ENCODE measurements around the gene CBFB. TPM values are rescaled to one million over a fixed set of nuclear protein-coding genes. Genes with fewer than 3 reads are reported as not detected.

The CBFB gene
- total and polyA plus RNA-seq, 2 of the 13 experiments (the other 11 are each of a cell fraction or from before 2014, with no cell fraction given) = 22.1 to 70.8 TPM

DNA sequence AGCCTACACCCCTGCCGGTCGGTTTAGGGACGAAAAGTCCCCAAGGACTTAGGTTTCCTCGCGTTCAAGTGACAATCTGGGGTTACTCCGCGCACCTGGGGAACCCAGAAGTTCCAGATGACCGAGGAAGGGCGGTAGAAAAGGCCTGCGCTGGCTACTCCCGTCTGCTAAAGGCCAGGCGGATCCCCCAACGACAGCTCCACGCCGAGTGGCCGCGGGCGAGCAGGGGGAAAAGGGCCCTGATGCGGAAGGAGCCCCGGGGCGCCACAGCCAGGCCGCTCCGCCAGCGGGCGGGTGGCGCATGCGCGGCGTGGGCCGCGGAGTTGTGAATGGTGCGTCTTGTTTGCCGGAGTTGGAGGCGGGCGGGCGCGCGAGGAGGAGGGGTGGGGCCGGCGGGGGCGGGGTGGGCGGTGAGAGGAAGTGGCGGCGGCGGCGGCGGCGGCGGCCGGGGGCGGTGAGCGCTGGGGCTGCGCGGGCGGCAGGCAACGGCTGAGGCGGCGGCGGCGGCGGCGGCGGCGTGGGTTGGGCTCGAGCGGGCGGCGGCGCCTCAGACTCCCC lies at the start of gene CBFB (continued):
- TF ChIP-seq ELK4 (CRISPR knock-in tag; IDR thresholded peaks at IDR 0.05; ENCODE audit: borderline replicate concordance) (no peak), ZNF441 (CRISPR knock-in tag; IDR thresholded peaks at IDR 0.05; ENCODE audit: borderline replicate concordance) (peak; percentile 60; the same call in 1 of the 2 replicates), ZNF17 (CRISPR knock-in tag; IDR thresholded peaks at IDR 0.05) (no peak), HOXA5 (CRISPR knock-in tag; IDR thresholded peaks at IDR 0.05) (peak; percentile 95), ZNF232 (CRISPR knock-in tag; IDR thresholded peaks at IDR 0.05; ENCODE audit: borderline replicate concordance) (peak; percentile 80; the same call in 1 of the 2 replicates), KLF6 (CRISPR knock-in tag; IDR thresholded peaks at IDR 0.05) (peak; percentile 67; the same call in 1 of the 2 replicates), CEBPG (CRISPR knock-in tag; IDR thresholded peaks at IDR 0.05) (no peak; the same call in 1 of the 2 replicates), RXRA (CRISPR knock-in tag; IDR thresholded peaks at IDR 0.05) (peak; percentile 73; the same call in 1 of the 2 replicates), KLF16 (CRISPR knock-in tag; IDR thresholded peaks at IDR 0.05) (peak in 1 of 2 experiments; percentile 90; a peak in 2 of 4 replicates), KMT2B (CRISPR knock-in tag; IDR thresholded peaks at IDR 0.05) (peak; percentile 71; the same call in 1 of the 2 replicates), RFX3 (CRISPR knock-in tag; IDR thresholded peaks at IDR 0.05) (no peak), ZNF839 (CRISPR knock-in tag; IDR thresholded peaks at IDR 0.05; ENCODE audit: borderline replicate concordance) (0 out of 2 replicates have a peak, but pooled peaks have one; percentile 63), NFATC3 (CRISPR knock-in tag; IDR thresholded peaks at IDR 0.05) (peak; percentile 90; the same call in 1 of the 2 replicates), STAT5B (CRISPR knock-in tag; IDR thresholded peaks at IDR 0.05) (peak; percentile 86; the same call in 1 of the 2 replicates), EEA1 (CRISPR knock-in tag; IDR thresholded peaks at IDR 0.05; ENCODE audit: borderline replicate concordance) (peak; percentile 97), NFIB (CRISPR knock-in tag; IDR thresholded peaks at IDR 0.05; ENCODE audit: borderline replicate concordance) (no peak)
- TF ChIP-seq, protein P1, sequence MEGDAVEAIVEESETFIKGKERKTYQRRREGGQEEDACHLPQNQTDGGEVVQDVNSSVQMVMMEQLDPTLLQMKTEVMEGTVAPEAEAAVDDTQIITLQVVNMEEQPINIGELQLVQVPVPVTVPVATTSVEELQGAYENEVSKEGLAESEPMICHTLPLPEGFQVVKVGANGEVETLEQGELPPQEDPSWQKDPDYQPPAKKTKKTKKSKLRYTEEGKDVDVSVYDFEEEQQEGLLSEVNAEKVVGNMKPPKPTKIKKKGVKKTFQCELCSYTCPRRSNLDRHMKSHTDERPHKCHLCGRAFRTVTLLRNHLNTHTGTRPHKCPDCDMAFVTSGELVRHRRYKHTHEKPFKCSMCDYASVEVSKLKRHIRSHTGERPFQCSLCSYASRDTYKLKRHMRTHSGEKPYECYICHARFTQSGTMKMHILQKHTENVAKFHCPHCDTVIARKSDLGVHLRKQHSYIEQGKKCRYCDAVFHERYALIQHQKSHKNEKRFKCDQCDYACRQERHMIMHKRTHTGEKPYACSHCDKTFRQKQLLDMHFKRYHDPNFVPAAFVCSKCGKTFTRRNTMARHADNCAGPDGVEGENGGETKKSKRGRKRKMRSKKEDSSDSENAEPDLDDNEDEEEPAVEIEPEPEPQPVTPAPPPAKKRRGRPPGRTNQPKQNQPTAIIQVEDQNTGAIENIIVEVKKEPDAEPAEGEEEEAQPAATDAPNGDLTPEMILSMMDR (CRISPR knock-in tag; IDR thresholded peaks at IDR 0.05) = peak; percentile 47; the same call in 1 of the 2 replicates
- TF ChIP-seq, protein P2, sequence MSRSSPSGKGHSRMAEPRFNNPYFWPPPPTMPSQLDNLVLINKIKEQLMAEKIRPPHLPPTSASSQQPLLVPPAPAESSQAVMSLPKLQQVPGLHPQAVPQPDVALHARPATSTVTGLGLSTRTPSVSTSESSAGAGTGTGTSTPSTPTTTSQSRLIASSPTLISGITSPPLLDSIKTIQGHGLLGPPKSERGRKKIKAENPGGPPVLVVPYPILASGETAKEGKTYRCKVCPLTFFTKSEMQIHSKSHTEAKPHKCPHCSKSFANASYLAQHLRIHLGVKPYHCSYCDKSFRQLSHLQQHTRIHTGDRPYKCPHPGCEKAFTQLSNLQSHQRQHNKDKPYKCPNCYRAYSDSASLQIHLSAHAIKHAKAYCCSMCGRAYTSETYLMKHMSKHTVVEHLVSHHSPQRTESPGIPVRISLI (CRISPR knock-in tag; IDR thresholded peaks at IDR 0.05; ENCODE audit: borderline replicate concordance) = peak; percentile 27; the same call in 1 of the 2 replicates
- TF ChIP-seq, protein P3, sequence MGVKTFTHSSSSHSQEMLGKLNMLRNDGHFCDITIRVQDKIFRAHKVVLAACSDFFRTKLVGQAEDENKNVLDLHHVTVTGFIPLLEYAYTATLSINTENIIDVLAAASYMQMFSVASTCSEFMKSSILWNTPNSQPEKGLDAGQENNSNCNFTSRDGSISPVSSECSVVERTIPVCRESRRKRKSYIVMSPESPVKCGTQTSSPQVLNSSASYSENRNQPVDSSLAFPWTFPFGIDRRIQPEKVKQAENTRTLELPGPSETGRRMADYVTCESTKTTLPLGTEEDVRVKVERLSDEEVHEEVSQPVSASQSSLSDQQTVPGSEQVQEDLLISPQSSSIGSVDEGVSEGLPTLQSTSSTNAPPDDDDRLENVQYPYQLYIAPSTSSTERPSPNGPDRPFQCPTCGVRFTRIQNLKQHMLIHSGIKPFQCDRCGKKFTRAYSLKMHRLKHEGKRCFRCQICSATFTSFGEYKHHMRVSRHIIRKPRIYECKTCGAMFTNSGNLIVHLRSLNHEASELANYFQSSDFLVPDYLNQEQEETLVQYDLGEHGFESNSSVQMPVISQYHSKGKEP (CRISPR knock-in tag; IDR thresholded peaks at IDR 0.05) = no peak
- TF ChIP-seq, protein P4, sequence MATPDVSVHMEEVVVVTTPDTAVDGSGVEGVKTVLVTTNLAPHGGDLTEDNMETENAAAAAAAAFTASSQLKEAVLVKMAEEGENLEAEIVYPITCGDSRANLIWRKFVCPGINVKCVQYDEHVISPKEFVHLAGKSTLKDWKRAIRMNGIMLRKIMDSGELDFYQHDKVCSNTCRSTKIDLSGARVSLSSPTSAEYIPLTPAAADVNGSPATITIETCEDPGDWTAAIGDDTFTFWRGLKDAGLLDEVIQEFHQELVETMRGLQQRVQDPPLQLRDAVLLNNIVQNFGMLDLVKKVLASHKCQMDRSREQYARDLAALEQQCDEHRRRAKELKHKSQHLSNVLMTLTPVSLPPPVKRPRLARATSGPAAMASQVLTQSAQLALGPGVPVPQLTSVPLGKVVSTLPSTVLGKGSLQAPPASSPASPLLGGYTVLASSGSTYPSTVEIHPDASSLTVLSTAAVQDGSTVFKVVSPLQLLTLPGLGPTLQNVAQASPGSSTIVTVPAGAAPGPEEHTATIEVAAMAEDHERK (CRISPR knock-in tag; IDR thresholded peaks at IDR 0.05; ENCODE audit: low read depth) = 0 out of 2 replicates have a peak, but pooled peaks have one; percentile 21
- TF ChIP-seq, protein P5, sequence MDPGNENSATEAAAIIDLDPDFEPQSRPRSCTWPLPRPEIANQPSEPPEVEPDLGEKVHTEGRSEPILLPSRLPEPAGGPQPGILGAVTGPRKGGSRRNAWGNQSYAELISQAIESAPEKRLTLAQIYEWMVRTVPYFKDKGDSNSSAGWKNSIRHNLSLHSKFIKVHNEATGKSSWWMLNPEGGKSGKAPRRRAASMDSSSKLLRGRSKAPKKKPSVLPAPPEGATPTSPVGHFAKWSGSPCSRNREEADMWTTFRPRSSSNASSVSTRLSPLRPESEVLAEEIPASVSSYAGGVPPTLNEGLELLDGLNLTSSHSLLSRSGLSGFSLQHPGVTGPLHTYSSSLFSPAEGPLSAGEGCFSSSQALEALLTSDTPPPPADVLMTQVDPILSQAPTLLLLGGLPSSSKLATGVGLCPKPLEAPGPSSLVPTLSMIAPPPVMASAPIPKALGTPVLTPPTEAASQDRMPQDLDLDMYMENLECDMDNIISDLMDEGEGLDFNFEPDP (CRISPR knock-in tag; conservative IDR thresholded peaks at IDR 0.05) = no peak
